Coronary artery (tissue), 2 donors: ENCODE results near the gene FRG2.
"Not testable (repeated sequence)": the region's sequence is repeated elsewhere in the genome, so short reads cannot be mapped to it uniquely, and the experiment has no call there.

Experiments used
- DNase-seq: peaks from one replicate; pipeline ENCODE4 v3.0.0-alpha.2; 2017; ENCODE audit warnings: low spot score
- H3K27ac ChIP-seq, 2 donors: fragments of 200-600 bp; sonication (generic); one replicate each; pipeline ENCODE4 v1.5.1; 2016 to 2019
- H3K4me3 ChIP-seq: fragments of 200-600 bp; sonication (generic); 2 replicates; pipeline ENCODE4 v1.5.1; 2016; ENCODE audit warnings: mild to moderate bottlenecking, moderate library complexity
- TF ChIP-seq, protein P1 (sequence below): fragments of 200-600 bp; sonication (generic); IDR thresholded peaks from one replicate; pipeline ENCODE4 v1.5.1; 2019; ENCODE audit warnings: antibody characterized with exemption

The FRG2 gene

DNA sequence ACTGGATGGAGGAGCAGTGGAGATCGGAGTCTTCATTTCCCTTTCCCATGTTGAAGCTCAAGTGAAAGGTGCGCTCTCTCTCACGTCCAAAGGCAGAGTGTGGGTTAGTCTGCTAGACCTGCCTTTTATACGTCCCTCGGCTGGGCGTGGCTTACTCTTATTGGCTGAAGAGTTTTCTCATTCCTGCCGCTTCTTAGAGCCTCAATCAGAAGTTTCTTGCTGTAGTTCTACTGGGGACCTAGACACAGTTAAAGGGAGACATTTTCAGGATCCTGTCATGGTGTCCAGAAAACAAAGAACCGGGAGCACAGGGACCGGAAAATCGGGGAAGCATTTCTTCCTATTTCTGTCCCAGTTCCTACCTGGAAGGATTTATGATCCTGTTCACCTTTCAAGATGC, at the start of gene FRG2:
TSS of gene FRG2 (minus strand) at position 101 of the 400 bp plus-strand sequence. CDS start at position 49, 52 bp downstream.
- not testable (repeated sequence) for H3K27ac ChIP-seq, H3K4me3 ChIP-seq, DNase-seq

- not testable (repeated sequence) for H3K27ac ChIP-seq, H3K4me3 ChIP-seq, DNase-seq
Observed at GRCh38 chr4:190068351-190068750, 41.3 kb upstream of the FRG2 start.

DNA sequence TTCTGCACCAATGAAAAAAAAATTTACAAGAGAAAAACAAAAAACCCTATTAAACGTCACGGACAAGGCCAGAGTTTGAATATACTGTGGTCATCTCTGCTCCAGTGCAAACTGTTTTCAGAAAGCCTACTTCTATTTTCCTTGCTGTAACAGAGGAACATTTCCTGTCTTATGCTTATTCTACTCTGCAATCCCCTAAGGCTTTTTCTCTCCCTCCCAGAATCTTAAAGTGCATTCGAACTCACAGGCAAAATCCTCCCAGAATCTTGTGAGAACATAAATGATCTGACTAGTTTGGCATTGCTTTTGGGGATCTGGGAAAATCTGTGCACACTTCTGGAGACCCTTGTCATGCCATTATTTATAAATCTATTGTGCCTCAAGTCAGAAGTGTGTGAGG, 37.7 kb upstream of the FRG2 start:
- H3K4me3 ChIP-seq, DNase-seq, H3K27ac ChIP-seq: not testable (repeated sequence)

GRCh38 chr4:190064342-190064741, 37.3 kb upstream of the FRG2 start, which contains the start of gene DBET:
Gene DBET (plus strand): TSS chr4:190064502.
- not testable (repeated sequence) for H3K27ac ChIP-seq

DNA sequence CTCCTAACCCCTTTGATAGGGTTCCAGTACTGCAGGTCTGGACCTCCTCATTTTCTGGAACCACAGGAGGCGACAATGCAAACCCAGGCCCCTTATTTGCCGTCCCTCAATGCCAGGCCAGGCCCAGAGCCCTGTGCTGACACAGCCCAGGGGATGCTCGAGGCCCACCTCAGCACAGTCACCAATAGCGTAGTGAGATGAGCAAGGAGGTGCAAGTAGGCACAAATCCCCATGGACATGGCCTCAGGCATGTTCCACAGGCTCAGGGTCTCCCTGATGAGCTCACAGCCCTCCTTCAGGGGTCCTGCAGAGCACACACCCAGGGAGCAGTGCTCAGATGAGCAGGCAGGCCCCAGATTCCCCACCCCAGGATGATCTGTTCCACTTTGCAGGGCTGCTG, 31.9 kb upstream of the FRG2 start:
- not testable (repeated sequence) for H3K4me3 ChIP-seq, H3K27ac ChIP-seq, DNase-seq

More at GRCh38 chr4:190064342-190064741, 37.3 kb upstream of the FRG2 start, which contains the start of gene DBET:
- not testable (repeated sequence) for H3K4me3 ChIP-seq, DNase-seq

- not testable (repeated sequence) for H3K27ac ChIP-seq, DNase-seq, H3K4me3 ChIP-seq
Observed at GRCh38 chr4:190049378-190050239, 22.6 kb upstream of the FRG2 start.

DNA sequence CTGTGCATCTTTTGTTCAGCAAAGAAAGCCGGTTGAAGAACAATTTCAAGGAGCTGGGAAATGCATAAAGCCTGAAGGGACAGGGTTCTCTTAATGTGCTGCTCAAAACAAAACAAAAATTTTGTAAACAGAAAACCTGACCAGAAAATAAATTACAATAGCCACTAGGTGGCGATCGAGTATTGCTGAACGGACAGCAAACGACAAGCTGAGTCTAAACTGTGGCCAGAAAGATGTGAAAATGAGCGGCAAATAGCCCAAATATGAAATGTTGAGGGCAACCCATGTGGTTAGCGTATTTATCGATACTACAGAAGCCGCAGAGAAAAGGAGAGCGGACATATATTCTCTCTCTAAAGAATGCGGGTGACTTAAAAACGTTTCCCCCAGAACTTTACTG, 20.6 kb upstream of the FRG2 start:
- DNase-seq, H3K27ac ChIP-seq, H3K4me3 ChIP-seq: not testable (repeated sequence)

- not testable (repeated sequence) for H3K27ac ChIP-seq
Observed at GRCh38 chr4:190040873-190041272, 13.8 kb upstream of the FRG2 start.

GRCh38 chr4:190037704-190038388, 10.8 kb upstream of the FRG2 start:
- H3K27ac ChIP-seq, DNase-seq, H3K4me3 ChIP-seq: not testable (repeated sequence)

More at GRCh38 chr4:190040873-190041272, 13.8 kb upstream of the FRG2 start:
- H3K4me3 ChIP-seq, DNase-seq: not testable (repeated sequence)

DNA sequence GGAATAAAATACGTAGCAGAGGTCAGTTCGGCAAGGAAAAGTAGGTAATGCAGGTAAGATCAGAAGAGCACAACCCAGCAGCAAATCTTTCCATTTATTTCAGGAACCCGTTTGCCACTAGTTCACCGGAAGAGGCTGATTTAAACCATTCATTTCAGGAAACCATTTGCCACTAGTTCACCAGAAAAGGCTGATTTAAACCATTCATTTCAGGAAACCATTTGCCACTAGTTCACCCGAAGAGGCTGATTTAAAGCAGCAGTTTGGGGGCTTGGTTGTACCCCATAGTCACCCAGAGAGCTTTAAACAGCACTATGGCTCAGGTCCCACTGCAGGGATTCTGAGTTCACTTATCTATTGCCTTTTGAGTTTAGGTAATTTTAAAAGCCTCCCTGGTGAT, 4.2 kb upstream of the FRG2 start:
- not testable (repeated sequence) for H3K4me3 ChIP-seq, DNase-seq

DNA sequence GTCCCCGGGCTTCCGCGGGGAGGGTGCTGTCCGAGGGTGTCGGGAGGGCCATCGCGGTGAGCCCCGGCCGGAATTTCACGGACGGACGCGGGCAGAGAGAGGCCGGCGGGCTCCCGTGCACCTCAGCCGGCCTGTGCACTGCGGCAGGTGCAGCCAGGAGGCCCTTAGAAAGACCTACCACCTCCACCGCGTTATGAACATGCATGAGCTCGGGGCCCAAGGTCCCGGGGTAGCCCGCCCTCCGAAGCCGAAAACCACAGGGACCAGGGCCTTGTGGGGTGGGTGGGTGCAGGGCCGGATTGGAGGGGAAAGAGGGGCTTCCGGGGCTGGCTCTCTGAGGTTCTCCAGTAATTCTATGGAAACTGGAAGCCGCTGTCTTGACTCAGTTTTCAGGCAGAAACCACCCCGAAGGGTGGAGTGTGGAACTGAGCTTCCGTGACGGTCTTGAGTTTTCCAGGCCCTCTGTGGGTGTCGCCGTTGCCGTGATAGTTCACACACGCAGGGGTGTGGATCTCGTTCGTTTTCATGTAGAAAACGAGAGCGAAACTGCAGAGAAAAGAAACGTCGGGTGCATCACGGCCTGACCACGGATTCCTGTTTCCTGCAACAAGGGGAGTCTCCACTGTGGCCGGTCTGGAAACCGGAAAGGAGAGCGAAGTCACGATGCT, 4.3 kb downstream of the FRG2 start:
- not testable (repeated sequence) for DNase-seq, H3K27ac ChIP-seq
- H3K4me3 ChIP-seq = peak overlapping the region; percentile 62

More for the DNA sequence above, 4.2 kb upstream of the FRG2 start:
- not testable (repeated sequence) for H3K27ac ChIP-seq

DNA sequence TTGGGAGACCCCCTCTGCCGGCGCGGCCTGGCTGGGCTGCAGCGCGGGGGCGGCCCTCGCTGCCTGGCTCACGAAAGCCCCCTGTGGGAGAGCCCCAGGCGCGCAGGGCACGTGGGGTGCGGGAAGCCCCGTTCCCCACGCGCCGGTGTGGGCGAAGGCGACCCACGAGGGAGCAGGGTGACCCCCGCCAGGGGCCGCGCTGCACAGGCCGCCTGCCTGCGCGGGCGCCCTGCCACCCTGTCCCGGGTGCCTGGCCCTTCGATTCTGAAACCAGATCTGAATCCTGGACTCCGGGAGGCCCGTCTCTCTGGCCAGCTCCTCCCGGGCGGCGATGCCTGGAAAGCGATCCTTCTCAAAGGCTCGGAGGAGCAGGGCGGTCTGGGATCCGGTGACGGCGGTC, 5.1 kb downstream of the FRG2 start:
- not testable (repeated sequence) for H3K27ac ChIP-seq, DNase-seq
- H3K4me3 ChIP-seq = peak overlapping the region; percentile 63

- Histone ChIP-seq H3K4me3 (peak overlapping the region; percentile 63), H3K27ac (no peak overlapping the region)
- DNase-seq = no peak
- TF ChIP-seq, protein P1, sequence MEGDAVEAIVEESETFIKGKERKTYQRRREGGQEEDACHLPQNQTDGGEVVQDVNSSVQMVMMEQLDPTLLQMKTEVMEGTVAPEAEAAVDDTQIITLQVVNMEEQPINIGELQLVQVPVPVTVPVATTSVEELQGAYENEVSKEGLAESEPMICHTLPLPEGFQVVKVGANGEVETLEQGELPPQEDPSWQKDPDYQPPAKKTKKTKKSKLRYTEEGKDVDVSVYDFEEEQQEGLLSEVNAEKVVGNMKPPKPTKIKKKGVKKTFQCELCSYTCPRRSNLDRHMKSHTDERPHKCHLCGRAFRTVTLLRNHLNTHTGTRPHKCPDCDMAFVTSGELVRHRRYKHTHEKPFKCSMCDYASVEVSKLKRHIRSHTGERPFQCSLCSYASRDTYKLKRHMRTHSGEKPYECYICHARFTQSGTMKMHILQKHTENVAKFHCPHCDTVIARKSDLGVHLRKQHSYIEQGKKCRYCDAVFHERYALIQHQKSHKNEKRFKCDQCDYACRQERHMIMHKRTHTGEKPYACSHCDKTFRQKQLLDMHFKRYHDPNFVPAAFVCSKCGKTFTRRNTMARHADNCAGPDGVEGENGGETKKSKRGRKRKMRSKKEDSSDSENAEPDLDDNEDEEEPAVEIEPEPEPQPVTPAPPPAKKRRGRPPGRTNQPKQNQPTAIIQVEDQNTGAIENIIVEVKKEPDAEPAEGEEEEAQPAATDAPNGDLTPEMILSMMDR = no peak
Observed at GRCh38 chr4:190020790-190021717, 6.0 kb downstream of the FRG2 start.

DNA sequence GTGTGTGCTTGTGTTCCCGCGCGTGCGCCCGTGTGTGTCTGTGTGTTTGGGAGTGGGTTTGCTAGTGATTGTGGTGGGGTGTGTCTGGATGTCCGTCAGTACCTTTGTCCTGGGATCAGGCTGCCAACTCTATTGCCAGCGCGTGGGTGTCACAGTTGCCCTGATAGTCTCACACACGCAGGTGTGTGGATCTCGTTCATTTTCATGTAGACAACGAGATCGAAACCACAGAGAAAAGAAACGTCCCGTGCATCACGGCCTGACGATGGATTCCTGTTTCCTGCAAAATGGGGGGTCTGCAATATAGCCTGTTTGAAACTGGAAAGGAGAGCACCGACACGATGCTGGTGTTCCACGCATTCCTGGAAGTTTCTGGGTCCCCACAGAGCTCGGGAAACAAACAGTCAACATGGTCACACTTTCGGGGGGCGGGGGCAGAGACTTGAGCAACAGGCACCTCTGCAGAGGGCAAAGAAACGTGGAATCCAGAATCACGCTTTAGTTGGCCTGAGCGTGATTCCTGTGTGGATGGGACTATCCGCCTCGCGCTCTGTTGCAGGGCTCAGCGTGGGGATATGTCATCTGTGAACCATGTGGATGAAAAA, 7.1 kb downstream of the FRG2 start:
- H3K27ac ChIP-seq, DNase-seq: not testable (repeated sequence)
- H3K4me3 ChIP-seq = peak overlapping the region; percentile 63
